Erythroblast (primary cell): Measurements from ENCODE around the gene DLX2.
"Not testable (repeated sequence)": the region's sequence is repeated elsewhere in the genome, so short reads cannot be mapped to it uniquely, and the experiment has no call there.

Experiments used
- DNase-seq, 2 experiments: peaks; one replicate each; lab custom pipeline; 2025; lab: John Stamatoyannopoulos, UW
- GATA1 ChIP-seq: IDR thresholded peaks from 2 replicates; pipeline ENCODE4 v1.6.1; 2011; ENCODE audit warnings: low read depth, mild to moderate bottlenecking, control low read depth, low read length, moderate library complexity
- POLR2A ChIP-seq: IDR thresholded peaks from 2 replicates; pipeline ENCODE4 v1.6.1; 2011; ENCODE audit warnings: mild to moderate bottlenecking, low read length

Gene DLX2

GRCh38 chr2:172102391-172103359 lies at the start of gene DLX2:
TSS of gene DLX2 (minus strand) at chr2:172102900. CDS start at chr2:172102538, 362 bp downstream.
- TF ChIP-seq POLR2A (no peak), GATA1 (no peak)
- peak; percentile 89 to 92 for DNase-seq

- TF ChIP-seq GATA1 (no peak), POLR2A (no peak)
- no peak for DNase-seq
Observed at GRCh38 chr2:172147944-172148650, 45.4 kb upstream of the DLX2 start.

GRCh38 chr2:172143817-172144216 lies 41.1 kb upstream of the DLX2 start:
- no peak for DNase-seq
- no peak for TF ChIP-seq POLR2A
- no peak for TF ChIP-seq GATA1

DNA sequence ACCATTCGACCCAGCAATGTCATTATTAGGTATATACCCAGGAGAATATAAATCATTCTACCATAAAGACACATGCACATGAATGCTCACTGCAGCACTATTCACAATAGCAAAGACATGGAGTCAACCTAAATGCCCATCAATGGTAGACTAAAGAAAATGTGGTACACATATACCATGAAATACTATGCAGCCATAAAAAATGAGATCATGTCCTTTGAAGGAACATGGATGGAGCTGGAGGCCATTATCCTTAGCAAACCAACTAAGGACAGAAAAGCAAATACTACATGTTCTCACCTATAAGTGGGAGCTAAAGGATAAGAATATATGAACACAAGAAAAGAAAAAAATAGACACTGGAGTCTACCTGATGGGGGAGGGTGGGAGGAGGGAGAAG lies 36.0 kb upstream of the DLX2 start:
- DNase-seq: not testable (repeated sequence)

GRCh38 chr2:172137943-172138342 lies 35.2 kb upstream of the DLX2 start:
- no peak for DNase-seq
- TF ChIP-seq GATA1 (no peak), POLR2A (no peak)

GRCh38 chr2:172137109-172137508 lies 34.4 kb upstream of the DLX2 start:
- DNase-seq: no peak
- TF ChIP-seq GATA1 (no peak), POLR2A (no peak)

DNA sequence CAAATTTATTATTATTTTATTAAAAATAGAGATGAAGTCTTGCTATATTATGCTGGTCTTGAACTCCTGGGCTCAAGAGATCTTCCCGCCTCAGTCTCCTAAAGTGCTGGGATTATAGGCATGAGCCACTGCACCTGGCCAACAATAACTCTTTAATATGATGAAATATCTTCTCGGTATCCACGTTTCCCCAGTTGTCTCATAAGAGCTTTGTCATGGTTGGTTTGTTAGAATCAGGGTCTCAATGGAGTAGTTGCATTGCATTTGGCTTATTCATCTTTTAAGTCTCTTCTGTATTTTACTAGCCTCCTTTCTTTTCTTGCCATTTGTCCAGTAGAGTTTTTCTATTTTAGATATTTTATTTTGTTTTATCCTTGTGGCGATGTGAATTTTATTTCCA lies 32.7 kb upstream of the DLX2 start:
- DNase-seq: no peak
- no peak for TF ChIP-seq POLR2A
- no peak for TF ChIP-seq GATA1

DNA sequence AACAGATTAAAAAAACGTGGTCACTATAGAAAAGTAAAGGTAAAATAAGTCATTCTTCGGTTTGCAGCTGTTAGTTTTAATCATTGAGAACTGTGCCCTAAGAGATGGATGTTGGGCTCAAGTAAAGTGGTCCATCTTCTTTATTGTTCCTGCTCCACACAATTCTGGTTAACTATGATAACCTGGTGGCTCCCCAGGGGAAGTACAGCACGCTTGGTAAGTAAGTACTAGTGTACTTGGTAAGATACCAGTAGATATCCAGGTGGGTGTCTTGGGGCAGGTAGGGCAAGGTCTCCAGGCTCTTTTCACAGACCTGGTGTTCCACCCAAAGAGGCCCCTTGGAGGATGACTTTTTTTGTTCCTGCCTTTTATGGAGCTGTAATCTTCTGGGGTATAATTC lies 31.6 kb upstream of the DLX2 start:
- TF ChIP-seq POLR2A: no peak
- no peak for TF ChIP-seq GATA1

DNA sequence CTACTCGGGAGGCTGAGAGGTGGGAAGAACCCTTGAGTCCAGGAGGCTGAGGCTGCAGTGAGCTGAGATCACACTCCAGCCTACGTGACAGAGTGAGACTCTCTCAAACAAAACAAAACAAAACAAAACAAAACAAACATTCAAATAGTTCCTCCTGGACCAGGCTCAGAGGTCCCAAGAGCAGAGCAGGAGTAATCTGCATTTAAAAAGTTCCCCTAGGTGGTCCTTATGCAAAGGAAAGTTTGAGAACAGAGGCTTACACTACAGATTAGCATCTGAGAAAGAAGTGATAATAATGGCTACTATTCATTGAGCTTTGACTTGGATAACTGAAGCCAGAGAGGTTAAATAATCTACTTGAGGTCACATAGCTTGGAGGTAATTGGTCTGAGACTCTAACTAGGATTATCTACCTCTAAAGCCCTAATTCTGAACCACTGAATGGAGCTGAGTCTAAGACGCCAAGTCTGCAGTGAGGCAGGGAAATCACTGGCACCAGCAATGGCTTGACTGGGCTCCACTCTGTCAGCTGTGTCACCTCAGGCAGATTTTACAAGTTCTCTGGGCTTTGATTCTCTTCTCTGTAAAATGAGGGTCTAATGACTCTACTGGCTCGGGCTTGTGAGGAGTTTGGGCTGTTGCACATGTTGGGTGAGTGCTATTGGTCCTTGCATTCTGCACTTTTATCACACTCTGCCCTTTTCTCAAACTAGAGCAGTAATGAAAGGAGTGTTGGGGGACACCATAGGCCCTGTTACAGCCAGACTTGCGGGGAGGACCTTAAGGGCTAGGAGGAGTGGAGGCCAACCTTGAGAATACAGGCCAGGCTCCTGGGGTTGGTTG lies 29.2 kb upstream of the DLX2 start:
- TF ChIP-seq GATA1 (no peak), POLR2A (no peak)
- no peak for DNase-seq

More for the DNA sequence above, 31.6 kb upstream of the DLX2 start:
- DNase-seq: no peak

GRCh38 chr2:172129404-172129803 lies 26.7 kb upstream of the DLX2 start:
- DNase-seq: no peak
- no peak for TF ChIP-seq POLR2A
- TF ChIP-seq GATA1: no peak

DNA sequence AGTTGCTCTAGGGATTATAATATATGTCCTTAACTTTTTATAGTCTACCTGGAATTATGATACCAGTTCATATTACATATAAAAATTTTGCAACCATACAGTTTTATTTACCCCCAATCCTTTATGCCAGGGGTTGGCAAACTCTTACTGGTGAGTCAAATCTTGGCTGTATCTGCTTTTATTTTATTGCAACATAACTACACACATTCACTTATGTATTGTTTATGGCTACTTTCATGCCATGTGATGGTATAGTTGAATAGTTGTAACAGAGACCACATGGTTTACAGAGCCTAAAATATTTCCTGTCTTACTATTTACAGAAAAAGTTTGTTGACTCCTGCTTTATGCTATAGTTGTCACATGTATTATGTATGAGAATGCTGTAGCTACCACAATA lies 25.8 kb upstream of the DLX2 start:
- no peak for DNase-seq
- TF ChIP-seq POLR2A (no peak), GATA1 (no peak)

- no peak for DNase-seq
- no peak for TF ChIP-seq POLR2A
- no peak for TF ChIP-seq GATA1
Observed at GRCh38 chr2:172120118-172120517, 17.4 kb upstream of the DLX2 start.

DNA sequence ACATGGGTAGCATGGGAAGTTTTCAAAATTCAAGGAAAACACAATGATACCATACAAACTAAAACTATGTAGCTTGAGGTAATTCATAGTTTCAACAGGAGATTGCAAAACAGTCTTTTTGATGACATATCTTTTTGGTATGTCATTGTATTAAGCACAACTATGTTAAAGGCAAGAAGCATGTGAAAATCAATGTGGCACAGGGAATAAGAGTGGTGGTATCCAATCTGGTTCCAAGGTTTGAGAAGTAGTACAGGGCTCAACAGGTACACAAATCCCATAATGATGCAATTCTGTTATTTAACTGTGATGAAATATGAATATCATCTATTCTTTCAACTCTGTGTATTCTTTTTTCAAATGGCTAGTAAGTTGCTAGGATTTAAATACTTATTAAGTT lies 16.4 kb upstream of the DLX2 start:
- no peak for DNase-seq
- TF ChIP-seq GATA1 (no peak), POLR2A (no peak)
